ENCODE results near the gene NXPH1. TPM values are rescaled to one million over a fixed set of nuclear protein-coding genes. Genes with fewer than 3 reads are reported as not detected.
A peak's percentile ranks its signal among the peaks of the same experiment; 100 is the strongest.

NXPH1 gene
- total and polyA plus RNA-seq, 9 of the 15 experiments (the other 6 are each of a cell fraction or from before 2014, with no cell fraction given) = 0.16 TPM; not detected in 8

- no peak for TF ChIP-seq CEBPZ (IDR thresholded peaks at IDR 0.05; ENCODE audit: borderline replicate concordance, low read depth, low read length)
- TF ChIP-seq XRCC3 (IDR thresholded peaks at IDR 0.05) = no peak
- no peak for TF ChIP-seq LARP7 (IDR thresholded peaks at IDR 0.05)
- no peak for TF ChIP-seq SNAPC5 (CRISPR knock-in tag; IDR thresholded peaks at IDR 0.05)
- no peak for TF ChIP-seq ETV1 (tag; conservative IDR thresholded peaks at IDR 0.05; ENCODE audit: low read depth)
- no peak for TF ChIP-seq ZC3H8 (IDR thresholded peaks at IDR 0.05)
- TF ChIP-seq U2AF1 (optimal IDR thresholded peaks at IDR 0.05; ENCODE audit: low read depth, low read length) = no peak
- TF ChIP-seq ARHGAP35 (IDR thresholded peaks at IDR 0.05; ENCODE audit: partially characterized antibody) = no peak
- TF ChIP-seq ZNF197 (CRISPR knock-in tag; IDR thresholded peaks at IDR 0.05; ENCODE audit: low read depth) = no peak
- no peak for TF ChIP-seq GABPB2 (CRISPR knock-in tag; conservative IDR thresholded peaks at IDR 0.05)
- TF ChIP-seq BRD9 (IDR thresholded peaks at IDR 0.05; ENCODE audit: low read depth, partially characterized antibody) = no peak
- TF ChIP-seq CBX1 (IDR thresholded peaks at IDR 0.05; ENCODE audit: low read depth) = no peak
- peak; percentile 53 for TF ChIP-seq TBP (optimal IDR thresholded peaks at IDR 0.05; ENCODE audit: low read depth, low read length)
- TF ChIP-seq PKNOX1 (IDR thresholded peaks at IDR 0.05) = peak; percentile 92
- TF ChIP-seq MAX (CRISPR knock-in tag; IDR thresholded peaks at IDR 0.05) = no peak
- TF ChIP-seq NFIX (CRISPR knock-in tag; IDR thresholded peaks at IDR 0.05; ENCODE audit: low read depth) = no peak
- no peak for TF ChIP-seq ZBED1 (IDR thresholded peaks at IDR 0.05)
- no peak for TF ChIP-seq PRPF4 (IDR thresholded peaks at IDR 0.05; ENCODE audit: insufficient read depth, low read depth, low read length, poor library complexity, severe bottlenecking)
- no peak for TF ChIP-seq ZNF766 (CRISPR knock-in tag; conservative IDR thresholded peaks at IDR 0.05)
- TF ChIP-seq MAZ (CRISPR knock-in tag; conservative IDR thresholded peaks at IDR 0.05 in 1 of 2, IDR thresholded peaks at IDR 0.05 in 1 of 2) = 0 out of 4 replicates have a peak, but pooled peaks of 1 of the 2 experiments have one; percentile 27
- no peak for TF ChIP-seq AFF4 (CRISPR knock-in tag; IDR thresholded peaks at IDR 0.05)
- no peak for TF ChIP-seq MAFK (IDR thresholded peaks at IDR 0.05; ENCODE audit: low read length)
- TF ChIP-seq HMG20A (CRISPR knock-in tag; conservative IDR thresholded peaks at IDR 0.05) = no peak
These were observed 332.0 kb downstream of the NXPH1 start (continued) for GRCh38 chr7:8765374-8765773.
